ENCODE measurements around the gene GFAP.
A peak's percentile ranks its signal among the peaks of the same experiment; 100 is the strongest.
"Not testable (repeated sequence)": the region's sequence is repeated elsewhere in the genome, so short reads cannot be mapped to it uniquely, and the experiment has no call there.

GFAP gene

DNA sequence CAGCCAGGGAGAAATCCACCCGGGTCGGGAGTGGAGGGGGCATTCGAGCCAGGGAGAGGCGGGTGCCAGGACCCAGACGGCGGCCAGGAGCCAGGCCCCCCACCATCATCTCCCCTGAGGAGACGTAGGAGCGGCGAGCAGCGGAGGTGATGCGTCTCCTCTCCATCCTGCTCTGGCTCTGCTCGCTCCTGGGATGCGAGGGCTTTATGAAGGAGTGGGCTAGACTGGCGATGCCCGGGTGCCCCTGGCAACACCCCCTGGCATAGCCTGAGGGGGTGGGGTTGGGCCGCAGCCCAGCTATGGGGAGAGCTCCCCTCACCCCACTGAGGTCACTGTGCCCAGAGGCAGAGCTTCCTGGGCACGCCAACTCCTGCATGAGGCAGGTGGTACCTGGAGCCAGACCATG lies at the start of gene GFAP:
TSS of gene GFAP (minus strand) at position 180 of the 406 bp plus-strand sequence. CDS start at position 166, 14 bp downstream.
- no peak for DNase-seq (ENCODE audit: low read depth)

DNA sequence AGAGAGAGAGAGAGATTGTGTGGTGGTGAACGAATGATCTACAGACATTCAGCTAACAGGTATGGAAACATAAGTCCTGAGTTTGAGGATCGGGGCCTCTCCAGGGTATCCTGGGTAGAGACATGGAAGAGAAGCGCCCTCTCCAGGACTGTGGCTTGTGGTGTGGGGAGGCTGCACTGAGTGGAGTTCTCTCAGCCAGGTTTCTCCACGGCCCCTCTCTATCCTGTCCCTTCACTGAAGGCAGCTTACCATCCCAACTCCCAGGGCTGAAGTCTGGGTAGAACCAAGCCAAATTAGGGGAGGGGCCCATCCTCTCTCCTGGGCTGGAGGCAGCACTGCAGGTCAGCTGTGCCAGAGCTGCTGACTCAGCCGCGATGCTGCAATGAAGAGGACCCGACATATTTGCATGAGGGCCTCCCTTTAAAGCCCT lies 46.6 kb upstream of the GFAP start:
- no peak for DNase-seq (ENCODE audit: low read depth)

DNA sequence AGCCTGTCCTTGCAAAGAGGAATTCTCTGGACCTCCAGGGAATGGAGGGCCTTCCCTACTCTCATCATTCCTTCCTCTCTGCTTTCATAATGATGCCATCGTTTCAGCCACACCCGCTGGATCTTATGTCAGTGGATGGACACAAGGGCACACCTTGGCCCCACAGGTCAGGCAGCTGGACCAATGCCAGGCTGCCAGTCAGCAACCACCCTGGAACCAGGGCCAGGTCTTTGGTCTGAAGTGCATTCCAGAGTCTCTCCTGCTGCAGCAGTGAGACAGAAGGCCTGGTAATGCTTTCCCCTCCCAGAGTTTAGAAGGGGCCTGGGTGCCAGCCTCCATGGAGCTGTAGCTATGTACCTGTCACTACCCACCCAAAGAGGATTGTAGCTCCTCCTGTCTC lies 45.4 kb upstream of the GFAP start:
- no peak for DNase-seq (ENCODE audit: low read depth)

DNA sequence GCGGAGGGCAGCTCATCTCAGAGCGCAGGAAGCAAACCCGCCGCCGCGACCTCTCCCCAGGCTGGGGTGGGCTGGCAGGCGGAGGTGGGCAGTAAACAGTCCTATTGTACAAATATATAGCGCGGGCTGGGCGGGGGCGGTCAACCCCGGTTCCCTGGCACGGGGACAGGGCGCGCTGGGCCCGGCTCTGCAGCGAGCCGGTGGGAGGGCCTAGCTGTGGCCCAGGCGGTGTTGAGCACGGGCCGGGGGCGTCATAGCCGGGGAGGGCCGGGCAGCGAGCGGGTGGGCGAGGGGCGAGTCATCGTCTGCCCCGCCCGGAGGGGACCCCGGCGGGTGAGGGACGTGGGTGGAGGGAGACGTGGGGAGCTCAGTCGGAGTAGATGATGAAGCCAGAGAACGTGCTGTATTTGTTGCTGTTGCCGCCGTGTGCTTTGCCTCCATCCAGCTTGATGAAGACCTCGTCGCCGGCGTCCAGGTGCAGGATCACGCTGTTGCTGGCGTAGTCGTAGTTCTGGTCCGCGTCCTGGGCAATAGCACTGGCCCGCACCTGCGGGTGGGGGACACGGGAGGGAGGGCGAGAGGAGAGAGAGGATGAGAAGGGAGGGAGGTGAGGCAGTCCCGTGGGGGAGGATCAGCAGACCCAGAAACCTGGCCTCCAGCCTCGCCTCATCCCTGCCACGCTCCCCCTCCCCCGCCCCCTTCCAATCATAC lies 44.7 kb upstream of the GFAP start:
- no peak for DNase-seq (ENCODE audit: low read depth)

DNA sequence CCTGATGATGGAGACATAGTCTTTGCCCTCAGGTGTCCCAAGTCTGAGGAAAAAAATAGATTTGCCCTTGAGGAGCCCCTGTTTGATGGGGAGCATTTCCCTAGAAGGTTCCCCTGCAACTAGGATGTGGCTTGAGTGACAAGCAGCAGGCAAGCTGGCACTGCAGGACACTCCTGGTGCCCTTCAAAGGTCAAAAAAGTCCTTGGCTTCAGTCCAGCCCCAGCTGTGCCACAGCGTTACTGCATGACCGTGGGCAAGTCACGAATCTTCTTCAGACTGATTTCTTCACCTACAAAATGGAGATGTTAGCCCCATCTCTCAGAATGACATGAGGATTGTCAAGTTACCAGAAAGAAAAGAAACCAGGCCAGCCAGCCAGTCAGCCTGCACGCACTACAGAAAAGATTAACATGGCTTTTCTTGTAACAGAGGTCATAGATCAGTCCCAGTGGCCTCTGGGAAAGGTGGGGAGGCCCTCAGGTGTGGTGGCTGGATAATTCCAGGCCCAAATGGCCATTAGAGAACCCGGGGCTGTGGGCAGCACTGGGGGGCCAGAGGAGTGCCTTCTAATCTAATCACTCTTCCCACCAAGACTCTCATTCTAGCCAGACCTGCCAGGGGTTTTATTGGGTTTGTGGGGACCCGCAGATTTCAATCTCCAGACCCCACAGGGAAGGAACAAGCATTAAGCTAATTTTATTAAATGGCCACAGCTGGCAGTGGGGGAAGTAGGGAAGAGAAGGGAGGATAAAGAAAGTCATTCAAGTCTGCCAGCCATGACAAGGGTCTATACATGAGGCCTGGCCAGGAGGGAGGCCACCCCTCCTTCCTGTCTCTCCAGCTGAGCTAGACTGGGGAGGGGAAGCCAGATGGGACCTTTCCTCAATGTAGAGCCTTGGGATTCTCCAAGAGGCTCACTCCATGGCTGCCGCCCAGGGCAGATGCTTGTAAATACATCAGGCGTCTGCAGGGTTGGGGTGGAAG lies 42.0 kb upstream of the GFAP start:
- DNase-seq (ENCODE audit: low read depth): no peak

DNA sequence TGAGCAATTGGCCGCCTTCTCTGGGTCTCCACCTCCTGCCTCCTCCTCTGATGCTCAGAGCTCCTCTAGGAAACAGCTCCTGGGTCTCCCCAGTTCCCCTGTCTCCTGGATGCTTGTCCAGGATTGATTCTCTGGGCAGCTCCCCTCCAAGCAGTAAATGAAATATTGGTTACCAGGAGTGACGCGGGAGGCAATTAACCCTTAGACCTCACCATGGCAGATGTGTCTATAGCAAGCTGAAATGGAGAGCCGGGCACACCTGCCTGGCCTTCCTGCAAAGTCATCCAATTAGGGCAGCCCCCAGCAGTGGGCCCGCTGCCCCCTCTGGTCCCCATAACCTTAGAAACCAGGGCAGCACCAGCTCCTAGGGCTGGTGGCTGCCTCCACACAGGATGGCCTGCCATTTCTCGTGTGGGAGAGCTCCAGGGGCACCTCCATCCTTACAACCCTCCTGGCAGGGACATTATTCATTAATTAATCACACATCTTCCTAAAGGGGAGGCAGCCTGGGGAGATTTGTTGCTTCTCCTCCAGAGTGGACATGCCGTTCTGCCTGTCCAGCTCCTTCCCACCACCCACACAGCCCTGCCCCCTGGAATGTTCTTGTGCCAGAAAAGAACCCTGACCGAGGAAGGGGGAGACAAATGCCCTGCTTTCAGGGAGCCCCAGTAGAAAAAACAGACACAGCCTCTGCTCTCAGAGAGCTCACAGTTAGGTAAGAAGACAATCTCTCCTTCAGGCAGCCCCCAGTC lies 40.5 kb upstream of the GFAP start:
- DNase-seq (ENCODE audit: low read depth): no peak

DNA sequence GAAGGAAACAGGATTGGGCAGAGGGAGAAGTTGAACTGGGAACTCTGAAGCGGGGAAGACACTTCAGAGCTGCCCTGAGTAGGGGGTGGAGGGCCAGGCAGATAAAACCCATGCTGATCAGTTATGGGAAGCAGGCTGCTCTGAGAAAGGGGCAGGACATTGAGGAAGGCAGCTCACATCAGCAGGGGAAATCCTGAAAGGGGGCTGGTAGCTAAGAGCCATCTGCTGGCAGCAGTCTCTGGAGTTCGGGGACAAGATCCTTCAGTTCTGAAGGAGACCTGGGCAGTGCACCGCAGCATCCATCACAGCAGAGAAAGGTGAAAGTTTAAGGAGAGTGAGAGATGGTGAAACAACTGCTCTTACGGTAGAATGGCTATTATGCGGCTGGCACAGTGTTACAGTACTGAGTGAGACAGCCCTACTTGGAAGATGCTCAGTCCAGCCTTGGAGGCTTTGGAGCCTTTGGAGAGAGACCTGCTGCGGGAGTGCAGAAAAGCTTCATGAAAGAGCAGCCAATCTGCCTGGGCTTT lies 37.7 kb upstream of the GFAP start:
- DNase-seq (ENCODE audit: low read depth): no peak

DNA sequence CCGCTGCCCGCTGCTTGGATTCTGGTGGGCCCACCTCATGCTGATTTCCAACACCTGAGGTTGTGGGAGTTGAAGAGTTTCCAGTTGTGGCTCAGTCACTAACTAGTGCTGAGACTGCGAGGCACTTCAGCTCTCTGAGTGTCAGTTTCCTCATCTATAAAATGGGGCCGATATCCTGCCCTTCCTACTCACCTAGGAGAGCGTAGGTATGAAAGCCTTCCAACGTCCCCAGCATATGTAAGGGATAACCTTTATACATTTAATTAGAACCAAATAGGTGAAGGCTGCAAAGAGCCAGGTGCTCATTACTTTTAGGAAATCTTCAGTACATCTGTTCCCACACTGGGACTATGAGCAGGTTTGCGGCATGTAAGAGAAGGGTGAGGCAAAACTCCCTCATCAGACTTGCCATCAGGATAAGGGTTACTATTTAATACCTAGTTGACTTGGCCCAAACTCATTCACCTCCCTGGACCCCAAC lies 33.1 kb upstream of the GFAP start:
- DNase-seq (ENCODE audit: low read depth): no peak

DNA sequence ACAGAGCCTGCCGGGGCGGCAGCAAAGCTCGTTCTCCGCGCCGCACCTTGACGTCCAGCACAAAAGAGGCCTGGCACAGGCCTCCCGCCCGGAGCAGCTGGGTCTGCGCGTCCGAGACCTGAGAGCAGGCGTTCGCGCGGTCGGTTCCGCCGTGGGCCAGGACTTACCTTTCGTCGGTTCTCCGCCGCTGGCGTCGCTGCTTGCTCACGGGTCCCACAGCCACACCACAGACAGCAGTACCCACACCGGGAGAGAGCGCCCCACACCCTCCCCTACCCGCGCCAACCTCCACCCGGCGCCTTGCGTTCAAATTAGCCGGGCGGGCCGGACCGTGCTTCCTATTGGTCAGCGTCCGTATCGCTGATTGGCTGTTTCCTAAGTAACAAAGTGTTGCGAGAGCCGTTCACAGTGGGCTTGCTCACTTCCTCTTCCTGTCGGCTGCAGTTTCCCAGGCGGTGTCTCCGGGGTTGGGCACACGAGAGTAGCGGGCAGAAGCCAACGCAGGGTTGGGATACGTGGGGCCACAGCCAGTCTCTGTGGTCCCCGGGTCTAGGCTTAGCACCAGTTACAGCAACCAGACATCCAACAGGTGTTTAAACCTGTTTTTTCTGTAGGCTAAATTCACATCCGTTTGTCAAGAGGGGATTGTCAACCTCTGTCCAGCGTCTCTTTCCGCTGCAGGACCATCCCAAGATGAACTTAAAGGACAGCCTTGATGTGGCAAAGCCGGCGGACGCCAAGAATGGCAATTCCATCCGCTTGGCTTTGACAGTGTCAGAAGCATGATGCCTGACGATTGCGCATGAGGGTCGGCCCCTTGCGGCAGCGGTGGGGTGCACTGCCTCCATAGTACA lies 32.4 kb upstream of the GFAP start, which contains the start of gene KIF18B:
TSS of gene KIF18B (minus strand) at position 313 of the 854 bp plus-strand sequence. CDS start 11,429 bp downstream, outside the sequence.
- DNase-seq (ENCODE audit: low read depth): peak; percentile 88

DNA sequence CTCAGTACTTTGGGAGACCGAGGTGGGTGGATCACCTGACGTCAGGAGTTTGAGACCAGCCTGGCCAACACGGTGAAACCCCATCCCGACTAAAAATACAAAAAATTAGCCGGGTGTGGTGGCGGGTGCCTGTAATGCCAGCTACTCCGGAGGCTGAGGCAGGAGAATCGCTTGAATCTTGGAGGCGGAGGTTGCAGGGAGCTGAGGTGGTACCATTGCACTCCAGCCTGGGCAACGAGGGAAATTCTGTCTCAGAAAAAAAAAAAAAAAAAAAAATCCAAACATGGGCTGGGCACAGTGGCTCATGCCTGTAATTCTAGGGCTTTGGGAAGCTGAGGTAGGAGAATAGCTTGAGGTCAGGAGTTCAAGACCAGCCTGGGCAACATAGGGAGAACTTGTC lies 30.4 kb upstream of the GFAP start:
- DNase-seq (ENCODE audit: low read depth): not testable (repeated sequence)

DNA sequence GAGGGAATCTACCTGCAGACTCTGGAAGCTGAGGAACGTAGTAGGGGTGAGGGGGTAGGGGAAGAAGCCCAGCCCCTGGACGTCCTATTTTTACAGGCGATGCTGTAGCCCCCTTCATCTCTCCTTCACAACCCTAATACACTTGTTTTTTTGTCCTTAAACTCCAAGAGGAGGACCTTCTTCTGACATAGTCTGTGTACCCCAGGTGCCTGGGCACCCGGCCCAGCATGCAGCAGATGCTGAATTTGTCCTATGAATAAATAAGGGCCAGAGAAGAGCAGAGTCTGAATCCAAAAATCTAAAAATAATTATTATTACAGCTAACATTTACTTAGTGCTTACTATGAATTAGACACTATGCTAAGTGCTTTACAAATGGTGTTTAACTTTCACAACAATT lies 27.2 kb upstream of the GFAP start:
- no peak for DNase-seq (ENCODE audit: low read depth)

DNA sequence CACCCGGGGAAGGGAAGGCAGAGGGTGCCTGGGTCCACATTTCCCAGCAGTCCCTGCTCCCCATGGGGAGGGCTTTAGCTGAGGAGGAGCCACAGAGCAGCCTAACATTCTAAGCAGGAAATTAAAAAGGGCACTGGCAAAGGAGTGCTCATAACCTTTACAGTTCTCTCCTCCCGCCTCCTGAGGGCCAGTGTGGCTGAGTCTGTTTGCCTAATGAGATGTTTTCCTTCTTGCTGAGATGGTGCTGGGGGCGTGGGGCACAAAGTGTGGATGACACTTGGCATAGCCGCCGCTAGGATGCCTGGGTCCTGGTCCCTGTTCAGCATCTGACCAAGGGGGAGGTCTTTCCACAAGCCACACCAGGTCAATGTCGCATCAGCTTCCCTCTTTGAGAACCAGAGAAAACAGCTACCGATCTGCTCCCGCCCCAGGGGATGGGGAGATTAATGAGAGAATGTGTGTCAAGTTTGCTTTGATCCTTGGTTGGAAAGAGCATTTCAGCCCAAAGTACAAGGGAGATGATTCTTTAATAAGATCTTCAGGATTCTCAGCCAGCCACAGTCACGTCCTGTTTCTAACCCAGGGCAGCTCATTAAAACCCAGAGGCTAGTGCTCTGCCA lies 26.5 kb upstream of the GFAP start:
- no peak for DNase-seq (ENCODE audit: low read depth)

DNA sequence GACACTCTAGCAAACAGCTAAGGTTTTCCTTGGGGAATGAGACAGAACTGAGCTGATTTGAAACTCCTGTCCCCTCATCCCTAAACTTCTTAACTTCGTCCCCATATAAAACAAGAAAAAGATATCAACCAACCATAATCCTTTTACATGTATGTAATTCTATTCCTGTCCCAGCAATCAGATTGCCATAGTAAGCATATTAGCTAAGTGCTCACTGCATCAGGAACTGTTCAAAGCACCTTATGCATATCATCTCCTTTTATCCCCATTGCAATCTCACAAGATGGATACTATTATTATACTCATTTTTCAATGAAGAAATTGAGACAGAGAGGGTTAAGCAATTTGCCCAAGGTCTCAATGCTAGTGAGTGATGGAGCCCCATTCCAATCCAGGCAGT lies 25.5 kb upstream of the GFAP start:
- DNase-seq (ENCODE audit: low read depth): no peak

DNA sequence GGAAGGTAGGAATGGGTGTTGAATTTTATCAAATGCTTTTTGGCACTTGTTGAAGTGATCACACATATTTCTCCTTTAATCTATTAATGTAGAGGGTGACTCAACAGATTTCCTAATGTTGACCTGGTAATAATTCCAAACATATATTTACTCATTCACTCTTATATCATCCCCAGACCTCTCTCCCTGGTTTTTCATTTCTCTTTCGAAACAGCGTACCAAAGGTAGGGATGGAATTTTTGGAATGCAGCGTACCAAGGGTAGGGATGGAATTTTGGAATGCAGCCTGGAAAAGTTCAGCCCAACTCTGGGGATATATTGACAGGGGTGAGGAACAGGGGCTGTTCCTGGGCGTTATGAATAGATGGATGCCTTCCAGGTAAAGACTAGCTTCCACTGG lies 25.0 kb upstream of the GFAP start:
- no peak for DNase-seq (ENCODE audit: low read depth)

DNA sequence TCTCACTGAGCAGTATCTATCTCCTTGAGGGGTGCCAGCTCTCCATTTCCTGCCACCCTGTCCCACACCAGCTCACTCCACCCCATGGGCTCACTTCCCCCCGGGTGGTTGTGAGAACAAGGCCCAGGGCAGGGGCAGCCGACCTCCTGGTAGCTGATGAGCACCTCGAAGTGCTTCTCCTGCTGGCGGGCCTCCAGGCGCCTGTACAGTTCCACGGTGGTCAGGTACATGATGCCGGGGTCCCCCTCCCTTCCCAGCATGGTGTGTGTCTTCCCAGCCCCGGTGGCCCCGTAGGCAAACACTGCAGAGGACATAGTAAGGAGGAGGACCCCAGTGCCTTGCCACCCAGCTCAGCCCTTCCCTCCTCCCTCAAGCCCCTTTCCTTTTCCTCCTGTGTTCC lies 19.8 kb upstream of the GFAP start:
- no peak for DNase-seq (ENCODE audit: low read depth)

DNA sequence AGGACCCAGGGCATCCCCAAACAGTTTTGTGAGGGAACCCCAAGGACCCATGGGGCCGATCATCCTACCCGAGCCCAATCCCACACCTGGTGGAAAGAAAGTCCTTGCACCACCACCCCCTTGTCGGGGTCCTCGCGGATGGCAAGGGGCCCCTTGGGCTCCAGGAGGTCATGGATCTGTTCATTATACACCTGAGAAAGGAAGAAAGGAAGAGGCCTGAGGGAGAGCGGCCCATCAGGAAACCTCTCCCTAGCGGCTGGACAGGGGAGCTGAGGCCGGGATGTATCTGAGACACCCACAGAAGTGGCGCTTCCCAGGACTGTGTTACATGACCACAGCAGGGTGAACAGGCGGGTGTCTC lies 19.4 kb upstream of the GFAP start:
- no peak for DNase-seq (ENCODE audit: low read depth)

DNA sequence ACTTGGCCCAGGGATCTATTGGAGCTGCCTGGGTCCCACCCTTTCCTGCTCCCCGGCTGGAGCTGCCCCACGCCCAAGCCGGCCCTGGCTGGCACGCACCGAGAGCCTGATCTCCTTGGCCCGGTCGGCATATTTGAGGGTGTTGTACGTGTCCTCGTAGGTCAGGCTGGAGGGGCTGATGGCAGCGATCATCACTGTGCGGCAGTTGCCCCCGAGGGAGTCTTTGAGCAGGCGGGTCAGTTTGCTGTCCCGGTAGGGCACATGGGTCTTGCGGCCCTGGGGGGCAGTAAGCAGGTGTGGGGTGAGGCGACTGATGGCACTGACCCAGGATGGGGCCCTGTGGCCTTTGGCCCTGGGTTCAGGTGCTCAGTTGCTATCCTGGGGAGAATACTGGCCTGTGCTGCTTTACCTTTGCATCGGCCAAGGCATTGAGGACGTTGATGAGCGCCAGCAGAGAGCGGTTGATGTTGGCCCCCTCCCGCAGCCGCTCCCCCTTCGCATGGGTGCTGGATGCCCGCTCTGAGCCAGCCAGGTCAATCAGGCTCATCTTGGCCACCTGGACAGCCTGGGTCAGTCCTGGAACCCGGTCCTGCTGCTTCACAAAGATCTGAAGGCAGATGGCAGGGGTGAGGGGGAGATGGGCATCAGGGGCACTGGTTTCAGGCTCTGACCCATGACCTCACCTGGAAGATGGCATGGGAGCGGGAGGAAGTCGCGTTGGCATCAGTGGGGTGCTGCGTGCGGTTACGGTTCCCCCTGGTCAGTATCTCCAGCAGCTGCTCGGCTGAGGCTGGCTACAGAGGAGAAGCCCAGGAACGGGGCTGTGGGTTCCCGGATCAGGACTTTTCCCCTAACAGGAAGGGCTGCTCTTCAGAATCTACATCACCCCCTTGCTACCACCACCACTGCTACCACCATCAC lies 18.8 kb upstream of the GFAP start:
- no peak for DNase-seq (ENCODE audit: low read depth)

DNA sequence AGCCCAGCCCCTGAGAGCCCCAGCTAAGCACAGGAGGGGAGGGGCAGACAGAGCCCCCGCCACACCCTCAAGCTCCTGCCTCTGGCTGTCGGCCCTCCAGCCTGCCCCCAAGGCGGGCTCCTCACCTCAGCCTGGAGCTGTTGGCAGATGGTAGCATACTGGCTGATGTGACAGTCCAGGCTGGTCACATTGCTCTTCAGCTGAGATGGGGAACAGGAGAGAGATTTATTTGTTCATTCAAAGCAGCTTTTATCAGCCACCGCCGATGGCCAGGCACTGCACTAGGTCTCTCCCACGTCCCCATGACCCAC lies 17.4 kb upstream of the GFAP start:
- DNase-seq (ENCODE audit: low read depth): no peak

DNA sequence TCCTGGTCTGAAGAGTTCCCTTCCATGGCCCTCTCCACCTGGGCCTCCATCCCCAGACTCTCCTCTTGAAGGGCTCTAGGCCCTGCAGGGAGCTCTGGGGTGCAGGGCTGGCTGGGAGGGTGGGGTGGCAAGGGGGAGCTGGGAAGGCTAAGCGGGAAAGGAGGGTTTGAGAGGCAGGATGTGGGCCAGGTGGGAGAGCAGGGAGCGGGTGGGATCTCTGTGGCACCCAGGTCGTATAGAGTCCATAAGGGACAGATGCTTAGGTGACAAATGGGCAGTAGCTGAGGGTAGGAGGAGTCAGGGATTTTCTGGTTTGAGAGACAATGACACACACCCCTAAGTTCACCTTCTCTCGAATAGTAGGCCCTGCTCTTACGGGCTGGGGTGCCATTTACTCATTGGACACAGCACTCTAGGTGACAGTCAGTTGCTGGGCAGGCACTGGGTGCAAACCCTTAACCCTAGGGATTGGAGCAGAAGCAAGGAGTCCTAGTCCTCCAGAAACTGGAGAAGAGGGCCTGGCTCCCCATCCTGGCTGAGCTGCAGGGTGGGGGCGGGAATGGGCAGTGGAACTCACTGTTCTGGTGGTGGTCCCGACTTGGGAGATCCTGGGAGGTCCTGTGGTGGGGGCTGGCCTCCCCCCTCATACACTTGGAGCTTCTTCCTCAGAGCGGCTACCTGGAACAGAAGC lies 16.9 kb upstream of the GFAP start:
- DNase-seq (ENCODE audit: low read depth): no peak

All from stromal cell of bone marrow (primary cell).